Right cardiac atrium (tissue), 5 donors: ENCODE results near the gene ANG. TPM values are rescaled to one million over a fixed set of nuclear protein-coding genes. Genes with fewer than 3 reads are reported as not detected.
"Not testable (repeated sequence)": the region's sequence is repeated elsewhere in the genome, so short reads cannot be mapped to it uniquely, and the experiment has no call there.

ENCODE experiments used
- ATAC-seq, 2 donors: fragments of 200-7000 bp; cut with Tn5 transposase; one replicate each; pipeline versions ENCODE4 v1.8.0 to v1.9.1; 2020; ENCODE audit warnings: moderate library complexity in 2 of 2, mild to moderate bottlenecking in 1 of 2
- DNase-seq, 3 donors: peaks; one replicate each; pipeline ENCODE4 v3.0.0-alpha.2; 2020
- H3K27ac ChIP-seq: one replicate; pipeline ENCODE4 v1.5.1; 2013; ENCODE audit warnings: mild to moderate bottlenecking, low read length, control low read depth, moderate library complexity
- H3K27me3 ChIP-seq: one replicate; pipeline ENCODE4 v1.6.1; 2013; ENCODE audit not compliant: control insufficient read depth, insufficient read depth
- H3K4me1 ChIP-seq: one replicate; pipeline ENCODE4 v1.6.1; 2013; ENCODE audit warnings: low read length; ENCODE audit not compliant: control insufficient read depth, insufficient read depth
- H3K4me3 ChIP-seq: one replicate; pipeline ENCODE4 v1.5.1; 2013; ENCODE audit warnings: low read length, control low read depth
- H3K9me3 ChIP-seq: one replicate; pipeline ENCODE4 v1.6.1; 2013; ENCODE audit warnings: low read length; ENCODE audit not compliant: control insufficient read depth
- WGBS: extraction: QIAGEN DNeasy Blood & Tissue Kit; methylation state at CpG from one replicate; pipeline ENCODE4 v1.1.7; 2013; 5-methylcytosine and 5-hydroxymethylcytosine counted together
- intact Hi-C, 4 donors: fragments of 100-400 bp; cut with DNase I; formaldehyde crosslinking; loops; one replicate each; pipeline versions ENCODE4 v1.11.0 to v1.14.0; 2022 to 2023
- polyA plus RNA-seq: library from polyadenylated mRNA; stranded (reverse); fragments of 200-250 nt; gene quantifications from one replicate; pipeline ENCODE4 v1.2.3, GENCODE V29; 2013
- total RNA-seq, 4 donors: library from RNA; stranded (reverse); fragmentation: NEBNext Ultra II Directional; extraction: Animal tissue kit (Norgen Biotek cat#: 25700); gene quantifications; one replicate each; pipeline ENCODE4 v1.2.1, GENCODE V29; 2021
- donor health status: healthy with polysubstance abuse.
- donor health status: DM: no; HTN: yes; CAD: no.
- donor health status: DM: no; HTN: no; CAD: no.
- donor health status: DM: no; HTN: yes; CAD: no; lungs with severe emphysema.
- donor health status: DM: yes; HTN: yes; CAD: no.

ANG gene
- total and polyA plus RNA-seq, 5 donors: 6.1 to 11.0 (median 7.7) TPM

DNA sequence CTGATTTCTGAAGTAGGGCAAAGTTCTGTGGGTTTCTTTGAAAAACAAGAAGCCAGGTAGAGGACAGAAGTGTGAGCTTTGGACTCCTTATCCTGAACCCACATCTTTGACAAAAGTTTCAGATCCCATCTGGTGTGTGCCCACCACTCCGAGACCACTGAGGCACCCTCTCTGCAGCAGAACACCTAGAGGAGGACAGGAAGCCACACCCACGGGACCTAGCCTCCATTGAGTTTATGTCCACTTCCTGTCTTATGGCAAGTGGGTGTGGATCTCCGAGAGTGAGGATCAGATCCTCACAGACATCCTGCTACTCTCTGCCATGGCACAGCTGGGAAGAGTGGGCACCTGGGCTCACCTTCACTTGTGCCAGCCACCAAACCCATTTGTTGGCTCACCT, 30.3 kb upstream of the ANG start:
- peaks cover 2% of the 10 kb centered on the region for H3K27me3 ChIP-seq
- intact Hi-C loops: no loop called here
- DNase-seq: no peak
- H3K27ac ChIP-seq: no peak overlapping the region
- ATAC-seq: no peak
- 64% methylated on average over 3 of the region's 3 CpGs for WGBS
- H3K4me3 ChIP-seq: no peak overlapping the region
- no peaks in the 10 kb centered on the region for H3K4me1 ChIP-seq
- H3K9me3 ChIP-seq: no peaks in the 10 kb centered on the region

DNA sequence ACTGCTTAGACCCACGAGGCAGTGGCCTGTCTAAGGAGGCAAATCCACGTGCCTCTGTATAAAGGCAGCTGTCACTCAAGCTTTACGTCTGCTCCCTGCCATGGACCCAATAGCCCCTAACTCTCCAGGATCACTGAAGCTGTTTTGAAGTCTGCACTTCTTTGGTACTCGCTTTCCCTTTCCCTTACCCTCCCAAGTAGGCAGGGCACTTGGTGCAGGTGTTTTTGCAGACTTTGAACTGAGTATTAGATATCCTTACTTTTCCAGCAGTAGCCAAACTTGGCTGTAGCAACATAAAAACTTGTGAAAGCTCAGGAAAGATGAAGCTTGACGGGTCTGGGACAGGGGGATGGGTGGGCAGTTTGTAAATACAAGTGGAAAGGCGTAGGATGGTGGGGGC, 29.2 kb upstream of the ANG start:
- WGBS: 70% methylated on average over 6 of the region's 6 CpGs
- Histone ChIP-seq H3K4me3 (no peak overlapping the region), H3K27ac (no peak overlapping the region), H3K27me3 (peaks cover 2% of the 10 kb centered on the region), H3K4me1 (peaks cover 3% of the 10 kb centered on the region), H3K9me3 (no peaks in the 10 kb centered on the region)
- DNase-seq (no peak), ATAC-seq (no peak)
- intact Hi-C loops: no loop called here

DNA sequence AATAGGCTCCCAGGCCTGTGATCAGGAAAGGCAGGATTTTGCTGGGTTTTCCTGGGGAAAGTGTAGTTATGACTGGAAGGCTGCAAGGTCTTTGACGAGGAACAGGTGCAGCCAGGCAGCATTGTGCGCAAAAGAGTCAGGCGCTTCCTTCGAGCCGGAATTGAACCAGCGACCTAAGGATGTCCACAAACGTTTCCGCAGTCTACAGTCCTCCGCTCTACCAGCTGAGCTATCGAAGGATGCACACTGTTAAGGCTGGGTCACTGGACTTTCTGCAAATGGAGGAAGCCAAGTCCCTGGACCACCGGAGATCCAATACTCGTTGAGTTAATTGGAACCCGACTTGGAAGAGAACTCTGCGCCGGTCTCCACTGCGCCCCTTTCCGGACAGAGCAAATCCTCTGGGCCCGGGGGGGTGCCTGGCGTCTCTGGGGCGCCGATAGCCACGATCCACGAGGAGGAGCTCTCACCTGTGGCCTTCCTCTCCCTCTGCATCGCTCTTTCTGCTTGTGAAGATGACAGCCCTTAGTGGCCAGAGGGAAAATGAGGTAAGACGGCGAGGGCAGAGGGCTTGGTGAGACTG, 28.7 kb upstream of the ANG start:
- DNase-seq (no peak), ATAC-seq (no peak)
- peaks cover 2% of the 10 kb centered on the region for H3K27me3 ChIP-seq
- H3K4me3 ChIP-seq: no peak overlapping the region
- intact Hi-C loops: no loop called here
- H3K4me1 ChIP-seq: peaks cover 3% of the 10 kb centered on the region
- no peaks in the 10 kb centered on the region for H3K9me3 ChIP-seq
- H3K27ac ChIP-seq: no peak overlapping the region
- WGBS: 46% methylated on average over 26 of the region's 26 CpGs

DNA sequence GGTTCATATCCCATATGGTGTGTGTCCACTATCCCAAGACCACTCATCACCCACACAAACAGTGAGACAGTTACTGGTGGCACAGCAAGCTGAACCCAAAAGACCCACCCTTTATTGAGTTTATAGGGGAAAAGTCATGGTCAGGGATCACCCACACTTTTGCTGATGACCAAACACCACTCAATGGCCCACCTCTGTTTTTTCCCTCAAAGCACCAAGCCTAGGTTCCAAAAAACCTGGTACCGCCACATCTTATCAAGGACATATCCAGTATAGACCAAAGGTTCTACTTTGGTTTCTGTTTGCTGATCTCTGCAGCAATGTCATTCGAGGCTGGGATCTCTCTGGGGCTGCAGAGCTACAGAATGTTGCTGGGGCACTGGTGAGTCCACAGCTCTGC, 27.4 kb upstream of the ANG start:
- H3K4me1 ChIP-seq: peaks cover 3% of the 10 kb centered on the region
- H3K27me3 ChIP-seq: peaks cover 2% of the 10 kb centered on the region
- H3K4me3 ChIP-seq: no peak overlapping the region
- H3K27ac ChIP-seq: no peak overlapping the region
- H3K9me3 ChIP-seq: no peaks in the 10 kb centered on the region
- ATAC-seq: no peak
- no peak for DNase-seq
- WGBS: 61% methylated on average over 2 of the region's 2 CpGs
- intact Hi-C loops: no loop called here

DNA sequence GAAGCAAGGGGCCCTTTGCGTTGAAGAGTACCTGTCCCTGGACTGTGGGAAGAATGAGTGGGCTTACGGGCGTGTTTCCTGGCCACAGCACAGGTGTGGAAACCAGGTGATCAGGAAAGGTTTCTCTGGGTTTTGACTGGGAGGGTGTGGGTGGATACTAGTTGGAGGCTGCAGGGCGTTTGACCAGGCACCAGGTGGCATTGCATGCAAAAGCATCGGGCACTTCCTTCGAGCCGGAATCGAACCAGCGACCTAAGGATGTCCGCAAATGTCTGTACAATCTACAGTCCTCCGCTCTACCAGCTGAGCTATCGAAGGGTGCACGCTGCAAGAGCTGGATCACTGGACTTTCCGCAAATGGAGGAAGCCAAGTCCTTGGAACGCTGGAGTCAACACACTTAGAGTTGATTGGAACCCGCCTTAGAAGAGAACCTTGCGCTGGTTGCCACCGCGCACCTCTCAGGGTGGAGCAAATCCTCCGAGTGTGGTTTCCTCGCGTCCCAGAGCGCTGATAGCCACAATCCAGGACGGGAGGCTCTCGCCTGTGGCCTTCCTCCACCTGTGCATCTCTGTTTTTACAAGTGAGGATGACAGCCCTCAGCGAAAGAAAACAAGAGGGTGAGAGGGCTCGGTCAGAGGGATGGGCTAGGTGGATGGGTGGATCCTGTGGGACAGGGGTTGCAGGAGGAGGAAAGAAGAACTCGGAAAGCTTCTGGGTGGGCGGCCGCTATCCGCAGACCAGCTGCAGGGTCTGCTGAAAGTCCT, 25.4 kb upstream of the ANG start:
- Histone ChIP-seq H3K27ac (no peak overlapping the region), H3K4me3 (no peak overlapping the region), H3K4me1 (peaks cover 3% of the 10 kb centered on the region), H3K9me3 (no peaks in the 10 kb centered on the region), H3K27me3 (no peaks in the 10 kb centered on the region)
- intact Hi-C loops: no loop called here
- DNase-seq (peak; percentile 52 to 79 (median 76)), ATAC-seq (peak; percentile 62 to 68)
- 3% methylated on average over 31 of the region's 31 CpGs for WGBS

DNA sequence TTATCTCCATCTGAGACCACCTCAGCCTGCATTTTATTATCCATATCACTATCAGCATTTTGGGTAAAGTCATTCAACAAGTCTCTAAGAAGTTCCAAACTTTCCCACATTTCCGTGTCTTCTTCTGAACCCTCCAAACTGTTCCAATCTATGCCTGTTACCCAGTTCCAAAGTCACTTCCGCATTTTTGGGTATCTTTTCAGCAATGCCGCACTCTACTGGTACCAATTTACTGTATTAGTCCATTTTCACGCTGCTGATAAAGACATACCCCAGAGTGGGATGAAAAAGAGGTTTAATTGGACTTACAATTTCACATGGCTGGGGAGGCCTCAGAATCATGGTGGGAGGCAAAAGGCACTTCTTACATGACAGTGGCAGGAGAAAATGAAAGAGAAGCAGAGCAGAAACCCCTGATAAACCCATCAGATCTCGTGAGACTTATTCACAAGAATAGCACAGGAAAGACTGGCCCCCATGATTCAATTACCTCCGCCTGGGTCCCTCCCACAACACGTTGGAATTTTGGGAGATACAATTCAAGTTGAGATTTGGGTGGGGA, 22.1 kb upstream of the ANG start:
- intact Hi-C loops, H3K27me3 ChIP-seq, H3K27ac ChIP-seq, H3K9me3 ChIP-seq, DNase-seq, ATAC-seq, H3K4me1 ChIP-seq, H3K4me3 ChIP-seq: not testable (repeated sequence)
- 71% methylated on average over 7 of the region's 7 CpGs for WGBS

DNA sequence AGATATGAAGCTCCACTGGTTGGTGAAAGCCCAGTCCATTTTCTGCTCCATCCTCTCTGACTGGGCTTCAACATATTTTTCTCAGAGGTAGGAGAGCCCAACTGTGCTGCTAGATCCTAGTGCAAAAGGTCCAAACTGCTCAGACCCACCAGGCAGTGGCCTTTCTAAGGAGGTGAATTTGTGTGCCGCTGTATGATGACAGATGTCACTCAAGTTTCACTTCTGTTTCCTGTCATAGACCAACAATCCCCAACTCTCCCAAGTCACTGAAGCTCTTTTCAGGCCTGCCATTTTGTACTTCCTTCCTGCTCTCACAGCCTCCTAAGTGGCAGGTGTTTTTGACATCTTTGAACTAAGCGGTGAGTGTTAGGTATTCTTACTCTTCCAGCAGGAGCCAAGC, 20.6 kb upstream of the ANG start:
- WGBS: 49% methylated on average over 2 of the region's 2 CpGs
- Histone ChIP-seq H3K27me3 (no peaks in the 10 kb centered on the region), H3K27ac (no peak overlapping the region), H3K4me1 (peaks cover 3% of the 10 kb centered on the region), H3K4me3 (no peak overlapping the region), H3K9me3 (no peaks in the 10 kb centered on the region)
- ATAC-seq: no peak
- DNase-seq: no peak
- intact Hi-C loops: no loop called here

DNA sequence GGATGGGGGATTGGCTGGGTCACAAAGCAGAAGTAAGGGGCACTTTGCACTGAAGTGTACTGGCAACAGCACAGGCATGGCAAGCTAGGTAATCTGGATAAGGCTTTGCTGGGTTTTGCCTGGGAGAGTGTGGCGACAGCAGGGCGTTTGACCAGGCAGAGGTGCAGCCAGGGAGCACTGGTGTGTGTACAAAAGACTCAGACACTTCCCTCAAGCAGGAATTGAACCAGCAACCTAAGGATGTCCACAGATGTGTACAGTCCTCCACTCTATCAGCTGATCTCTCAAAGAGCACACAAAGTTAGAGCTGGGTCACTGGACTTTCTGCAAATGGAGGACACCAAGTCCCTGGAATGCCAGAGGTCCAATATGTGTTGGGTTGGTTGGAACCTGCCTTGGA, 19.6 kb upstream of the ANG start:
- Histone ChIP-seq H3K4me1 (no peaks in the 10 kb centered on the region), H3K27ac (no peak overlapping the region), H3K9me3 (no peaks in the 10 kb centered on the region), H3K4me3 (no peak overlapping the region), H3K27me3 (no peaks in the 10 kb centered on the region)
- intact Hi-C loops: no loop called here
- WGBS: 70% methylated on average over 2 of the region's 2 CpGs
- ATAC-seq: no peak
- DNase-seq: no peak

DNA sequence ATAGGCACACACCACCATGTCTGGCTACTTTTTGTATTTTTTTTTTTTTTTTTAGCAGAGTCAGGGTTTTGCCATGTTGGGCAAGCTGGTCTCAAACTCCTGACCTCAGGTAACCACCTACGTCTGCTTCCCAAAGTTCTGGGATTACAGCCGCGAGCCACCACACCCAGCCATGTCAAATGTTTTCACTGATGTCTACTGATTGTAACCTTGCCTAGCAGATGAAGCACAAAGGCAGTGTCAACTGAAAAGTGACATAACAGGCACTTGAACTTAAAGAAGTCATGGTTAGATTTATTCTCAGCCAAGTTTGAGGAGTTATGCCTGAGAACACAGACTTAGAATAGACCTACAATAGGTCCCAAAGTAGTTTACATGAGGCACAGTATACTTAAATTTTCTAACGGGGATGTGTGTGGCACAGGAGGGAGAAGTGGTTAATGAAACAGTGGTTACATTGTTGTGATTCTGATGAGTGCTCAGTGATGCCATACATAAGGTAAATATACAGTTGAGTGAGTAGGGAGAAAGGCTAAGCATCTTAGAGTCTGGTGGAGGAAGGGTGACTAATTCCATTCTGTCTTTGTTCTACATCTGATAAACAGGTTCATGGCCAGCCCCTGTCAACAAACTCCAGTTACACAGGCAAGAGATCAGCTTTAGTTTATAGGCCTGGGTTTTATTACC, 16.8 kb upstream of the ANG start:
- intact Hi-C loops: no loop called here
- no peak for DNase-seq

DNA sequence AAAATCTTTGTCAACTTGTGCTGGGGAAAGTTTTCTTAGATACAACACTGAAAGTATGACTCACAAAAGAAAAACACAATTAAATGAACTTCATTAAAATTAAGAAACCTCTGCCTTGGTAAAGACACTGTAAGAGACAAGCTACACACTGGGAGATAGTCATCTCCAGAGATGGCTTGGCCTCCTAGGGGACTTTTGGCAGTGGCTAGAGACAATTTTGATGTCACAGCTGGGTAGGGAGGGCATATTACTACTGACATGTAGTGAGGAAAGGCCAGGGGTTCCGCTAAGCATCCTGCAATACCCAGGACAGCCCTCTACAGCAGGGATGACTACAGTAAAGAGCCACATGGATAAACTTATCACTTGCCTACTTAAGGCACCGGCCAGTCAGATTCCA, 12.9 kb upstream of the ANG start:
- no peak for ATAC-seq
- 63% methylated on average over 2 of the region's 2 CpGs for WGBS
- no peak overlapping the region for H3K4me3 ChIP-seq
- intact Hi-C loops: no loop called here
- no peaks in the 10 kb centered on the region for H3K9me3 ChIP-seq
- H3K4me1 ChIP-seq: peaks cover 3% of the 10 kb centered on the region
- no peak overlapping the region for H3K27ac ChIP-seq
- DNase-seq: no peak
- no peaks in the 10 kb centered on the region for H3K27me3 ChIP-seq

More for the DNA sequence above, 16.8 kb upstream of the ANG start:
- Histone ChIP-seq H3K4me1 (no peaks in the 10 kb centered on the region), H3K4me3 (no peak overlapping the region), H3K27ac (no peak overlapping the region), H3K27me3 (no peaks in the 10 kb centered on the region), H3K9me3 (no peaks in the 10 kb centered on the region)
- 77% methylated on average over 4 of the region's 4 CpGs for WGBS
- no peak for ATAC-seq

DNA sequence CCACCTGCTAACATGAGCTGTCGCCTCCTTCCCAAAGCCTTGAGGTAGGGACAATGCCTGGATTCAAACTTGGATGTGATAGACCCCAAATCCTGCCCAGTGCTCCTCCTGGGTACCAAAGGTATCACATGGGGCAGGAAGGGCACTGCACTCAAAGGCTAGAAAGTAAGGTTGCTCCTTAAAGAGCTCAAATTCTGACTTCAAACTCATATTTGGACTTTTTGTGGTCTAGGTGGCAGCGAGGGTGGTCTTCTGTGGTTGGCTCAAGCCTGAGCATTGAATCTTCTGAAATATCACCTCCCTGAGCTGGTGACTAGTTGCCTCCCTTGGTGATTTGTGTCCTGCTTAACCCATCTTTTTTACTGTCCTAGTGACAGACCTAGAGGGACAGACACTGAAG, 12.5 kb upstream of the ANG start:
- Histone ChIP-seq H3K9me3 (no peaks in the 10 kb centered on the region), H3K27ac (no peak overlapping the region), H3K4me1 (peaks cover 6% of the 10 kb centered on the region), H3K4me3 (no peak overlapping the region), H3K27me3 (no peaks in the 10 kb centered on the region)
- ATAC-seq (no peak), DNase-seq (no peak)
- WGBS: 86% methylated on average over 2 of the region's 2 CpGs
- intact Hi-C loops: no loop called here
